IMR-90 (cell line): ENCODE data around the gene RPN1. TPM values are rescaled to one million over a fixed set of nuclear protein-coding genes. Genes with fewer than 3 reads are reported as not detected.

ENCODE experiments used
- polyA plus RNA-seq, 3 experiments: library from polyadenylated mRNA; depleted of rRNA; stranded (reverse); fragments of >200 nt; gene quantifications; 2 replicates each; pipeline ENCODE4 v1.2.3, GENCODE V29; 2012; ENCODE audit warnings: low replicate concordance in 1 of 3
- total RNA-seq: library from RNA; depleted of rRNA; stranded (reverse); fragments of >200 nt; gene quantifications from 2 replicates; pipeline ENCODE4 v1.2.3, GENCODE V29; 2012; rRNA removed

Gene RPN1
- total and polyA plus RNA-seq, 2 of the 4 experiments (the other 2 are of a cell fraction) = 252 to 736 TPM

Other genes with a start within 250 kb of the RPN1 start
- not detected in 2 replicates for gene DNAJB8, start 183.9 kb downstream of the RPN1 start, total RNA-seq
- not detected in 2 replicates for gene DNAJB8, start 183.9 kb downstream of the RPN1 start, polyA plus RNA-seq (2012; rRNA removed)
- gene GATA2, start 157.6 kb downstream of the RPN1 start, total RNA-seq = 2.2 and 2.8 TPM in 2 replicates
- 13.5 and 15.0 TPM in 2 replicates for gene GATA2, start 157.6 kb downstream of the RPN1 start, polyA plus RNA-seq (2012; rRNA removed)
- 57.0 and 65.3 TPM in 2 replicates for gene RAB7A, start 75.4 kb upstream of the RPN1 start, total RNA-seq
- 240 TPM in 2 replicates for gene RAB7A, start 75.4 kb upstream of the RPN1 start, polyA plus RNA-seq (2012; rRNA removed)
- gene ACAD9, start 228.8 kb upstream of the RPN1 start, total RNA-seq = 31.2 and 34.4 TPM in 2 replicates
- 40.8 and 41.3 TPM in 2 replicates for gene ACAD9, start 228.8 kb upstream of the RPN1 start, polyA plus RNA-seq (2012; rRNA removed)